Prostate gland (tissue), 2 donors: ENCODE data around the gene ZNF33A.

Experiments
- POLR2AphosphoS5 ChIP-seq: sonication (generic); formaldehyde crosslinking; IDR thresholded peaks from one replicate; pipeline ENCODE4 v1.6.1; 2017; ENCODE audit warnings: antibody characterized with exemption
- TF ChIP-seq, protein P1 (sequence below), 4 experiments: fragments of 200-600 bp in 2 of 4; fragments of 450-650 bp in 2 of 4; sonication (generic) in 2 of 4; IDR thresholded peaks; 1 replicate in 3 of 4; 2 replicates in 1 of 4; pipeline ENCODE4 v1.5.1; 2016 to 2019; ENCODE audit warnings: antibody characterized with exemption in 4 of 4, mild to moderate bottlenecking in 2 of 4, moderate library complexity in 2 of 4

GRCh38 chr10:38072552-38072951, 62.1 kb downstream of the ZNF33A start:
- TF ChIP-seq, protein P1, sequence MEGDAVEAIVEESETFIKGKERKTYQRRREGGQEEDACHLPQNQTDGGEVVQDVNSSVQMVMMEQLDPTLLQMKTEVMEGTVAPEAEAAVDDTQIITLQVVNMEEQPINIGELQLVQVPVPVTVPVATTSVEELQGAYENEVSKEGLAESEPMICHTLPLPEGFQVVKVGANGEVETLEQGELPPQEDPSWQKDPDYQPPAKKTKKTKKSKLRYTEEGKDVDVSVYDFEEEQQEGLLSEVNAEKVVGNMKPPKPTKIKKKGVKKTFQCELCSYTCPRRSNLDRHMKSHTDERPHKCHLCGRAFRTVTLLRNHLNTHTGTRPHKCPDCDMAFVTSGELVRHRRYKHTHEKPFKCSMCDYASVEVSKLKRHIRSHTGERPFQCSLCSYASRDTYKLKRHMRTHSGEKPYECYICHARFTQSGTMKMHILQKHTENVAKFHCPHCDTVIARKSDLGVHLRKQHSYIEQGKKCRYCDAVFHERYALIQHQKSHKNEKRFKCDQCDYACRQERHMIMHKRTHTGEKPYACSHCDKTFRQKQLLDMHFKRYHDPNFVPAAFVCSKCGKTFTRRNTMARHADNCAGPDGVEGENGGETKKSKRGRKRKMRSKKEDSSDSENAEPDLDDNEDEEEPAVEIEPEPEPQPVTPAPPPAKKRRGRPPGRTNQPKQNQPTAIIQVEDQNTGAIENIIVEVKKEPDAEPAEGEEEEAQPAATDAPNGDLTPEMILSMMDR (IDR thresholded peaks at IDR 0.05), result no peak
- TF ChIP-seq POLR2AphosphoS5, result no peak
